HL-60/S4 treated with phorbol 12-myristate 13-acetate at 8.2 ng/mL for 4 days and 3 days (cell line): ENCODE data around the gene PTPRT.

Experiments used
- in situ Hi-C: fragments of 300-500 bp; cut with MboI; formaldehyde crosslinking; loops from 2 replicates; pipeline ENCODE4 v1.15.0; 2022; ENCODE audit warnings: low sequenced_read_pairs

PTPRT gene

GRCh38 chr20:42352096-42352495 lies 837.6 kb downstream of the PTPRT start:
- in situ Hi-C loops: no loop called here

GRCh38 chr20:42350521-42350920 lies 839.2 kb downstream of the PTPRT start:
- in situ Hi-C loops: no loop called here

GRCh38 chr20:42346189-42347170 lies 843.2 kb downstream of the PTPRT start:
- in situ Hi-C loops: no loop called here

- in situ Hi-C loops: no loop called here
Observed at GRCh38 chr20:42341654-42342053, 848.1 kb downstream of the PTPRT start.

GRCh38 chr20:42340368-42340767 lies 849.3 kb downstream of the PTPRT start:
- in situ Hi-C loops: no loop called here

GRCh38 chr20:42338294-42339201 lies 851.2 kb downstream of the PTPRT start:
- in situ Hi-C loops: no loop called here

GRCh38 chr20:42336576-42336975 lies 853.1 kb downstream of the PTPRT start:
- in situ Hi-C loops: no loop called here

GRCh38 chr20:42319252-42320013 lies 870.3 kb downstream of the PTPRT start:
- in situ Hi-C loops: no loop called here

- in situ Hi-C loops: no loop called here
Observed at GRCh38 chr20:42313704-42314103, 876.0 kb downstream of the PTPRT start.

GRCh38 chr20:42309050-42309449 lies 880.7 kb downstream of the PTPRT start:
- in situ Hi-C loops: no loop called here

- in situ Hi-C loops: no loop called here
Observed at GRCh38 chr20:42308171-42308570, 881.5 kb downstream of the PTPRT start.

- in situ Hi-C loops: no loop called here
Observed at GRCh38 chr20:42295592-42295991, 894.1 kb downstream of the PTPRT start.

- in situ Hi-C loops: no loop called here
Observed at GRCh38 chr20:42294976-42295375, 894.7 kb downstream of the PTPRT start.

GRCh38 chr20:42281801-42282200 lies 907.9 kb downstream of the PTPRT start:
- in situ Hi-C loops: no loop called here

- in situ Hi-C loops: no loop called here
Observed at GRCh38 chr20:42276718-42277602, 912.7 kb downstream of the PTPRT start.

GRCh38 chr20:42274986-42275385 lies 914.7 kb downstream of the PTPRT start:
- in situ Hi-C loops: no loop called here

GRCh38 chr20:42272516-42272915 lies 917.2 kb downstream of the PTPRT start:
- in situ Hi-C loops: no loop called here

GRCh38 chr20:42270539-42270938 lies 919.2 kb downstream of the PTPRT start:
- in situ Hi-C loops: no loop called here

- in situ Hi-C loops: no loop called here
Observed at GRCh38 chr20:42267793-42268384, 921.8 kb downstream of the PTPRT start.
